ENCODE measurements around the gene SCRN2.

The SCRN2 gene

GRCh38 chr17:47810901-47811635 lies 30.0 kb downstream of the SCRN2 start:
- Histone ChIP-seq H3K27ac (no peak overlapping the region), H3K36me3 (peaks cover 94% of the 10 kb centered on the region)

DNA sequence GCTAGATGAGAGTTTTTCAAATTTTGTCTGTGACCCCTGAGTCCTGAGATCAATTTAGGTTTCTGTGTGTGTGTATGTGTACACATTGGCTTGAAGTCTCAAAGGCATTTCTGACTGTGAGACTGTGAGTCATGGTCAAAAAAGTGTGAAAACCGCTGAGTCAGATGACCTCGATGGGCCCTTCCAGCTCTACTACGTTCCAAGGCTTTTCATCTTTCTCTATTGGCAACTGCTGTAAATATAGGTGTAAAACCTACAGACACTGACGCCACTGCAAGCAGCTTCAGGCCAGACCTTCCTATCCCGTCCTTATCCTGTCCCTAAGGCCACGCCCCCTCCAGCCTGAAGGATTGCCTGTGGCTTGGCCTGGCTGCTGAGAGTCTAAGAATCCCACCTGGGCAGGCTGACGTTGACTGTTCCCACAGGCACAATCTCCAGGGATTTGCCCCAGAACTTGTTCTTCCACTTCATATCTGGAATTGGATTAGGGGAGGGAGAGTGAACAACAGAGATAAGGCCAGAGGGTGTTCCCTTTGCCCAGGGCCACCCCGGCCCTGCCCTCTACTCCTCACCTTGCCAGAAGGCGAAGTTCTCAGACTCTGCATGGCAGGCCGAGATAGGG lies 30.8 kb downstream of the SCRN2 start:
- Histone ChIP-seq H3K9me3 (no peaks in the 10 kb centered on the region), H3K27ac (no peak overlapping the region), H3K36me3 (peaks cover 86% of the 10 kb centered on the region), H3K27me3 (no peaks in the 10 kb centered on the region), H3K4me3 (ENCODE audit: low read depth in 1 of 2, low read length in 1 of 2) (no peak overlapping the region), H3K4me1 (ENCODE audit: control insufficient read depth in 1 of 2, insufficient read depth in 1 of 2, low read depth in 1 of 2, low read length in 1 of 2) (no peaks in the 10 kb centered on the region)
- TF ChIP-seq CTCF (IDR thresholded peaks at IDR 0.05) = no peak

More at GRCh38 chr17:47810901-47811635, 30.0 kb downstream of the SCRN2 start:
- no peak for TF ChIP-seq CTCF (IDR thresholded peaks at IDR 0.05)
- Histone ChIP-seq H3K27me3 (no peaks in the 10 kb centered on the region), H3K4me1 (ENCODE audit: control insufficient read depth in 1 of 2, insufficient read depth in 1 of 2, low read depth in 1 of 2, low read length in 1 of 2) (no peaks in the 10 kb centered on the region), H3K9me3 (no peaks in the 10 kb centered on the region), H3K4me3 (ENCODE audit: low read depth in 1 of 2, low read length in 1 of 2) (no peak overlapping the region)

- Histone ChIP-seq H3K27me3 (peaks cover 6% of the 10 kb centered on the region), H3K4me1 (ENCODE audit: control insufficient read depth in 1 of 2, insufficient read depth in 1 of 2, low read depth in 1 of 2, low read length in 1 of 2) (no peaks in the 10 kb centered on the region), H3K36me3 (peaks cover 72% of the 10 kb centered on the region), H3K9me3 (no peaks in the 10 kb centered on the region), H3K27ac (no peak overlapping the region), H3K4me3 (ENCODE audit: low read depth in 1 of 2, low read length in 1 of 2) (no peak overlapping the region)
- TF ChIP-seq CTCF (IDR thresholded peaks at IDR 0.05) = no peak
These were observed 32.1 kb downstream of the SCRN2 start for GRCh38 chr17:47808830-47809480.

DNA sequence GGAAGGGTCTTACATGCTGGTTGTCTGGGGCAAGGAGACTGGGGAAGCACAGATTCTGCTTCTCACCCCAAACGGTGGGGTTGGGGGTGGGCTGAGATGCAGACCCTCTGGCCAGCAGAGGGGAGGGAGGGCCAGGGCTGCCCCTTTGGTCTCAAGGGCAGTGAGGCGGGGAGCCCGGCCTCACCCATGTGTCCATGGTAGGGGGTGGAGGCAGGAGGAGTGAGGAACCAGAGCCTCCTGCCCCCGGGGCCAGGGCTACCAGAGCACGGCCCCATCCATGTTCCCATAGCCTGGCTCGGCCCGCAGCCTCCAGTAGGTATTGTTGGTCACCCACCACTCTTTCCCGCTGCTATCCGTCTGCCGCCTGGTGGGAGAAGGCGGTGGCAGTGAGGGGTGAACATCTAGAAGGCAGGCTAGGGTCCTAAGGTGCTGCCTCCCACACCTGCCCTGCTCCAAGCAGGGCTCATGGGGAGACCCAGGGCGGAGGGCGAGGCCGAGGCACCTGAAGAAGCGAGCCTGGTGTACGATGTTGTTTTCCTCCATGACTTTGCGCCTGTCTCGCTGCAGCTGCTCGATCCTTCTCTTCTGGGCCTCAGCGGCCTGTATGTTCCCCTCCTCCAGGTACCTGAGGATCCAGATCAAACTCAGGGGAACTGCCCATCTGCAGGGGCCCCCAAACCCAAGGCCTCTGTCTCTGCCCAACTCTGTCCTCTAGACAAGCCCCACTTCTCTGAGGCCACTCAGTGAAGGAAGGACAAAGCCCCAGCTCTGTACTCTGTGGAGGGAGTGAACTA lies 32.8 kb downstream of the SCRN2 start:
- H3K27me3 ChIP-seq = peaks cover 6% of the 10 kb centered on the region
- no peaks in the 10 kb centered on the region for H3K4me1 ChIP-seq (ENCODE audit: control insufficient read depth in 1 of 2, insufficient read depth in 1 of 2, low read depth in 1 of 2, low read length in 1 of 2)
- H3K4me3 ChIP-seq (ENCODE audit: low read depth in 1 of 2, low read length in 1 of 2) = no peak overlapping the region
- TF ChIP-seq CTCF (IDR thresholded peaks at IDR 0.05) = no peak
- H3K9me3 ChIP-seq = no peaks in the 10 kb centered on the region
- peaks cover 65% of the 10 kb centered on the region for H3K36me3 ChIP-seq
- no peak overlapping the region for H3K27ac ChIP-seq

DNA sequence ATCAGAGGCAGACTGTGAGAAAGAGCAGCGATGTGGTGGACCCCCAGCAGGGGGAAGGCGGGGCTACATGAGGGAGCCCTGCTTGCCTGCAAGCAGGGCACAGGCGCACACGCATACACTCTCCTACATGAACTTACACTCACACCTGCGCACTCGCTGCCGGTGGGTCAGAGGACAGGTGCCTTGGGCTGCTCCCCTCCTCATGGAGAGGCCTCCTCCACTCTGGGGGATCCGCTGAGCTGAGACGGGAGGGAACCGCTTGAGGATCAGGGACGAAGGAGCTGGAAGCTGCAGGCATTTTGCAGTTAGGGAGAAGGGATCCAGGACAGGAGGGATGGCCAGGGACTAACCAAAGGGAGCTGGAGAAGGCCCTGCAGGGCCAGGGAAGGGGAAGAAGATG lies 33.7 kb downstream of the SCRN2 start:
- peaks cover 57% of the 10 kb centered on the region for H3K36me3 ChIP-seq
- no peak for TF ChIP-seq CTCF (IDR thresholded peaks at IDR 0.05)
- H3K4me3 ChIP-seq (ENCODE audit: low read depth in 1 of 2, low read length in 1 of 2) = no peak overlapping the region
- no peaks in the 10 kb centered on the region for H3K9me3 ChIP-seq
- H3K27me3 ChIP-seq = peaks cover 6% of the 10 kb centered on the region
- no peak overlapping the region for H3K27ac ChIP-seq
- no peaks in the 10 kb centered on the region for H3K4me1 ChIP-seq (ENCODE audit: control insufficient read depth in 1 of 2, insufficient read depth in 1 of 2, low read depth in 1 of 2, low read length in 1 of 2)
